Dendritic cell treated with granulocyte-macrophage colony-stimulating factor and Interleukin-4, amounts not matched to agents 40 ng/mL and 50 ng/mL, for 4 days (primary cell): Measurements from ENCODE around the gene CPA1.

ENCODE experiments used
- H3K27ac Mint-ChIP-seq: one replicate; pipeline ENCODE4 v1.8.0; 2022; ENCODE audit warnings: mild to moderate bottlenecking, mixed read lengths
- H3K27me3 Mint-ChIP-seq: one replicate; pipeline ENCODE4 v1.8.0; 2022; ENCODE audit warnings: mild to moderate bottlenecking, mixed read lengths
- H3K36me3 Mint-ChIP-seq: one replicate; pipeline ENCODE4 v1.8.0; 2022; ENCODE audit warnings: low read depth, mixed read lengths
- H3K4me1 Mint-ChIP-seq: one replicate; pipeline ENCODE4 v1.8.0; 2022; ENCODE audit warnings: low read depth, mixed read lengths
- H3K4me3 Mint-ChIP-seq: one replicate; pipeline ENCODE4 v1.8.0; 2022; ENCODE audit warnings: mild to moderate bottlenecking, moderate library complexity, mixed read lengths
- H3K9me3 Mint-ChIP-seq: one replicate; pipeline ENCODE4 v1.8.0; 2022; ENCODE audit warnings: mixed read lengths
- intact Hi-C: fragments of 100-400 bp; cut with micrococcal nuclease; formaldehyde crosslinking; loops from one replicate; pipeline ENCODE4 v1.15.0; 2022

CPA1 gene

GRCh38 chr7:130388671-130389070 lies 8.4 kb downstream of the CPA1 start:
- Mint-ChIP-seq H3K4me3 (no peak overlapping the region), H3K36me3 (no peaks in the 10 kb centered on the region), H3K4me1 (peaks cover 25% of the 10 kb centered on the region), H3K27ac (no peak overlapping the region), H3K9me3 (no peaks in the 10 kb centered on the region), H3K27me3 (peaks cover 5% of the 10 kb centered on the region)
- intact Hi-C loops = no loop called here

- Mint-ChIP-seq H3K27ac (no peak overlapping the region), H3K27me3 (peaks cover 5% of the 10 kb centered on the region), H3K4me3 (no peak overlapping the region), H3K4me1 (peaks cover 23% of the 10 kb centered on the region), H3K9me3 (no peaks in the 10 kb centered on the region), H3K36me3 (no peaks in the 10 kb centered on the region)
- intact Hi-C loops = no loop called here
Measured at GRCh38 chr7:130390486-130390885, 10.2 kb downstream of the CPA1 start.

- H3K27me3 Mint-ChIP-seq = peaks cover 4% of the 10 kb centered on the region
- no peak overlapping the region for H3K27ac Mint-ChIP-seq
- H3K9me3 Mint-ChIP-seq = no peaks in the 10 kb centered on the region
- no peak overlapping the region for H3K4me3 Mint-ChIP-seq
- intact Hi-C loops = no loop called here
- no peaks in the 10 kb centered on the region for H3K36me3 Mint-ChIP-seq
- H3K4me1 Mint-ChIP-seq = peaks cover 19% of the 10 kb centered on the region
Measured at GRCh38 chr7:130393101-130393561, 12.8 kb downstream of the CPA1 start.

- Mint-ChIP-seq H3K36me3 (no peaks in the 10 kb centered on the region), H3K9me3 (no peaks in the 10 kb centered on the region), H3K27ac (no peak overlapping the region), H3K4me1 (peaks cover 27% of the 10 kb centered on the region), H3K27me3 (peaks cover 4% of the 10 kb centered on the region), H3K4me3 (peak overlapping the region; percentile 56)
- intact Hi-C loops = no loop called here
Measured at GRCh38 chr7:130393841-130394411, 13.6 kb downstream of the CPA1 start.

GRCh38 chr7:130394421-130395195 lies 14.3 kb downstream of the CPA1 start:
- Mint-ChIP-seq H3K9me3 (no peaks in the 10 kb centered on the region), H3K4me1 (peaks cover 32% of the 10 kb centered on the region), H3K36me3 (no peaks in the 10 kb centered on the region), H3K27me3 (peaks cover 4% of the 10 kb centered on the region), H3K4me3 (no peak overlapping the region), H3K27ac (no peak overlapping the region)
- intact Hi-C loops = no loop called here

- Mint-ChIP-seq H3K27me3 (peaks cover 4% of the 10 kb centered on the region), H3K36me3 (no peaks in the 10 kb centered on the region), H3K4me3 (no peak overlapping the region), H3K9me3 (no peaks in the 10 kb centered on the region), H3K27ac (no peak overlapping the region), H3K4me1 (peaks cover 32% of the 10 kb centered on the region)
- intact Hi-C loops = no loop called here
Measured at GRCh38 chr7:130395421-130395820, 15.1 kb downstream of the CPA1 start.

- intact Hi-C loops = no loop called here
- H3K27ac Mint-ChIP-seq = no peak overlapping the region
Measured at GRCh38 chr7:130396109-130396508, 15.8 kb downstream of the CPA1 start.

GRCh38 chr7:130397051-130397757 lies 16.9 kb downstream of the CPA1 start:
- no peak overlapping the region for H3K27ac Mint-ChIP-seq
- peaks cover 32% of the 10 kb centered on the region for H3K4me1 Mint-ChIP-seq
- intact Hi-C loops = no loop called here
- no peaks in the 10 kb centered on the region for H3K9me3 Mint-ChIP-seq
- no peak overlapping the region for H3K4me3 Mint-ChIP-seq
- peaks cover 4% of the 10 kb centered on the region for H3K36me3 Mint-ChIP-seq
- H3K27me3 Mint-ChIP-seq = peaks cover 4% of the 10 kb centered on the region

More at GRCh38 chr7:130396109-130396508, 15.8 kb downstream of the CPA1 start:
- Mint-ChIP-seq H3K9me3 (no peaks in the 10 kb centered on the region), H3K27me3 (peaks cover 4% of the 10 kb centered on the region), H3K36me3 (no peaks in the 10 kb centered on the region), H3K4me1 (peaks cover 32% of the 10 kb centered on the region), H3K4me3 (no peak overlapping the region)

GRCh38 chr7:130397758-130398073 lies 17.4 kb downstream of the CPA1 start:
- intact Hi-C loops = no loop called here
- peaks cover 33% of the 10 kb centered on the region for H3K4me1 Mint-ChIP-seq
- H3K27ac Mint-ChIP-seq = no peak overlapping the region
- peaks cover 6% of the 10 kb centered on the region for H3K36me3 Mint-ChIP-seq
- peaks cover 1% of the 10 kb centered on the region for H3K27me3 Mint-ChIP-seq
- H3K4me3 Mint-ChIP-seq = no peak overlapping the region
- H3K9me3 Mint-ChIP-seq = no peaks in the 10 kb centered on the region

- H3K36me3 Mint-ChIP-seq = peaks cover 6% of the 10 kb centered on the region
- H3K4me1 Mint-ChIP-seq = peaks cover 32% of the 10 kb centered on the region
- no peaks in the 10 kb centered on the region for H3K9me3 Mint-ChIP-seq
- no peak overlapping the region for H3K27ac Mint-ChIP-seq
- H3K27me3 Mint-ChIP-seq = no peaks in the 10 kb centered on the region
- intact Hi-C loops = no loop called here
- H3K4me3 Mint-ChIP-seq = no peak overlapping the region
Measured at GRCh38 chr7:130398526-130399090, 18.3 kb downstream of the CPA1 start.

GRCh38 chr7:130400120-130400572 lies 19.9 kb downstream of the CPA1 start:
- intact Hi-C loops = no loop called here
- H3K27ac Mint-ChIP-seq = no peak overlapping the region
- H3K36me3 Mint-ChIP-seq = peaks cover 6% of the 10 kb centered on the region
- peaks cover 21% of the 10 kb centered on the region for H3K4me1 Mint-ChIP-seq
- H3K4me3 Mint-ChIP-seq = no peak overlapping the region
- no peaks in the 10 kb centered on the region for H3K9me3 Mint-ChIP-seq
- H3K27me3 Mint-ChIP-seq = no peaks in the 10 kb centered on the region

GRCh38 chr7:130401101-130401500 lies 20.8 kb downstream of the CPA1 start:
- no peaks in the 10 kb centered on the region for H3K9me3 Mint-ChIP-seq
- H3K4me1 Mint-ChIP-seq = peaks cover 21% of the 10 kb centered on the region
- intact Hi-C loops = no loop called here
- H3K4me3 Mint-ChIP-seq = no peak overlapping the region
- H3K36me3 Mint-ChIP-seq = peaks cover 6% of the 10 kb centered on the region
- H3K27ac Mint-ChIP-seq = no peak overlapping the region
- H3K27me3 Mint-ChIP-seq = no peaks in the 10 kb centered on the region

- H3K27ac Mint-ChIP-seq = no peak overlapping the region
- peaks cover 21% of the 10 kb centered on the region for H3K4me1 Mint-ChIP-seq
- no peaks in the 10 kb centered on the region for H3K27me3 Mint-ChIP-seq
- intact Hi-C loops = no loop called here
- peaks cover 6% of the 10 kb centered on the region for H3K36me3 Mint-ChIP-seq
- H3K4me3 Mint-ChIP-seq = no peak overlapping the region
- no peaks in the 10 kb centered on the region for H3K9me3 Mint-ChIP-seq
Measured at GRCh38 chr7:130401578-130401977, 21.3 kb downstream of the CPA1 start.

- no peak overlapping the region for H3K4me3 Mint-ChIP-seq
- intact Hi-C loops = no loop called here
- H3K36me3 Mint-ChIP-seq = peaks cover 6% of the 10 kb centered on the region
Measured at GRCh38 chr7:130405003-130405402, 24.7 kb downstream of the CPA1 start.

More at GRCh38 chr7:130405003-130405402, 24.7 kb downstream of the CPA1 start:
- Mint-ChIP-seq H3K27me3 (no peaks in the 10 kb centered on the region), H3K27ac (no peak overlapping the region), H3K4me1 (peaks cover 6% of the 10 kb centered on the region), H3K9me3 (no peaks in the 10 kb centered on the region)
